Ovary (tissue), 9 donors: ENCODE measurements around the gene RALGPS2. TPM values are rescaled to one million over a fixed set of nuclear protein-coding genes. Genes with fewer than 3 reads are reported as not detected.

ENCODE experiments used
- DNase-seq, 5 donors: peaks; one replicate each; pipeline ENCODE4 v3.0.0-alpha.2; 2019 to 2020
- H3K27ac ChIP-seq, 2 donors: fragments of 200-600 bp; one replicate each; pipeline versions ENCODE4 v1.5.1 to v1.8.0; 2019 to 2022
- H3K27me3 ChIP-seq: fragments of 200-600 bp; one replicate; pipeline ENCODE4 v1.8.0; 2022
- H3K36me3 ChIP-seq: fragments of 200-600 bp; sonication (generic); one replicate; pipeline ENCODE4 v1.5.1; 2019
- H3K4me1 ChIP-seq: one replicate; pipeline ENCODE4 v1.8.1; 2013; ENCODE audit warnings: mild to moderate bottlenecking, moderate library complexity; ENCODE audit not compliant: insufficient read depth
- H3K4me3 ChIP-seq: fragments of 200-600 bp; sonication (generic); one replicate; pipeline ENCODE4 v1.5.1; 2017
- H3K9me3 ChIP-seq, 2 donors: fragments of 200-600 bp in 1 of 2; sonication (generic) in 1 of 2; one replicate each; pipeline versions ENCODE4 v1.5.1 to v1.8.1; 2013 to 2019; ENCODE audit warnings: mild to moderate bottlenecking in 1 of 2, moderate library complexity in 1 of 2
- CTCF ChIP-seq, 3 donors: fragments of 450-650 bp in 2 of 3; fragments of 200-600 bp in 1 of 3; IDR thresholded peaks; one replicate each; pipeline versions ENCODE4 v1.5.1 to v1.8.0; 2016 to 2022; ENCODE audit warnings: antibody characterized with exemption in 3 of 3, mild to moderate bottlenecking in 1 of 3
- EP300 ChIP-seq: sonication (generic); formaldehyde crosslinking; IDR thresholded peaks from one replicate; pipeline ENCODE4 v1.6.1; 2017; ENCODE audit warnings: antibody characterized with exemption
- POLR2A ChIP-seq: fragments of 450-650 bp; IDR thresholded peaks from one replicate; pipeline ENCODE4 v1.6.1; 2017; ENCODE audit warnings: antibody characterized with exemption, mild to moderate bottlenecking, moderate library complexity
- WGBS, 3 donors: extraction: QIAGEN DNeasy Blood & Tissue Kit in 1 of 3; methylation state at CpG; one replicate each; pipeline versions ENCODE4 v1.1.5 to v1.1.7; 2013 to 2017; 5-methylcytosine and 5-hydroxymethylcytosine counted together
- intact Hi-C, 4 donors: fragments of 100-400 bp; cut with DNase I; formaldehyde crosslinking; loops; one replicate each; pipeline versions ENCODE4 v1.11.0 to v1.15.1; 2022 to 2023
- polyA plus RNA-seq, 2 donors: library from polyadenylated mRNA; stranded (reverse); fragments of 200-250 nt in 1 of 2; fragments of 350-450 nt in 1 of 2; fragmentation: Illumina TruSeq in 1 of 2; extraction: RNeasy Lipid Tissue Mini Kit (QIAGEN cat#74804) in 1 of 2; gene quantifications; one replicate each; pipeline ENCODE4 v1.2.3, GENCODE V29; 2013 to 2014
- total RNA-seq, 7 donors: library from RNA; depleted of rRNA in 2 of 7; stranded (reverse); fragments of >200 nt in 2 of 7; fragmentation: NEBNext Ultra II Directional in 3 of 7; extraction: Animal tissue kit (Norgen Biotek cat#: 25700) in 3 of 7; gene quantifications; one replicate each; pipeline versions ENCODE4 v1.1.0 to v1.2.4, GENCODE V29; 2016 to 2023
- donor health status: DM: no; HTN: no; CAD: no; lungs with moderate emphysema.
- donor health status: DM: no; HTN: no; CAD: no.
- donor health status: Bipolar disorder and iron deficiency.
- donor health status: DM: yes; HTN: yes; CAD: no.
- donor health status: DM: no; HTN: no; CAD: no.
- donor health status: DM: yes; HTN: yes; CAD: no.

Gene RALGPS2
- total and polyA plus RNA-seq, 9 donors = 6.4 to 43.4 (median 25.0) TPM

GRCh38 chr1:178819123-178819522, 94.1 kb downstream of the RALGPS2 start:
- H3K36me3 ChIP-seq = no peaks in the 10 kb centered on the region
- WGBS, 3 donors = 95 to 99% (median 97%) methylated on average over 4 of the region's 4 CpGs
- H3K4me1 ChIP-seq = no peaks in the 10 kb centered on the region
- H3K27ac ChIP-seq = no peak overlapping the region
- H3K4me3 ChIP-seq = no peak overlapping the region
- intact Hi-C loops = loop anchor here in 1 of 4 donors (10.0 kb wide), 2 partner anchors 116 to 186 kb away; no protein-coding TSS in a partner anchor
- no peaks in the 10 kb centered on the region for H3K27me3 ChIP-seq
- no peak for DNase-seq
- TF ChIP-seq CTCF (IDR thresholded peaks at IDR 0.05) (no peak), EP300 (no peak), POLR2A (no peak)
- H3K9me3 ChIP-seq = no peaks in the 10 kb centered on the region

- Histone ChIP-seq H3K4me3 (no peak overlapping the region), H3K27me3 (no peaks in the 10 kb centered on the region), H3K4me1 (no peaks in the 10 kb centered on the region), H3K9me3 (no peaks in the 10 kb centered on the region), H3K36me3 (no peaks in the 10 kb centered on the region), H3K27ac (no peak overlapping the region)
- intact Hi-C loops = no loop called here
- no peak for DNase-seq
- 91 to 97% (median 96%) methylated on average over 1 of the region's 1 CpG for WGBS, 3 donors
- TF ChIP-seq CTCF (IDR thresholded peaks at IDR 0.05) (no peak), EP300 (no peak), POLR2A (no peak)
Measured at GRCh38 chr1:178821134-178821866, 96.3 kb downstream of the RALGPS2 start.

GRCh38 chr1:178825167-178825566, 100.1 kb downstream of the RALGPS2 start:
- DNase-seq = no peak
- Histone ChIP-seq H3K27ac (no peak overlapping the region), H3K4me1 (no peaks in the 10 kb centered on the region), H3K27me3 (no peaks in the 10 kb centered on the region), H3K4me3 (no peak overlapping the region), H3K9me3 (no peaks in the 10 kb centered on the region), H3K36me3 (no peaks in the 10 kb centered on the region)
- no peak for TF ChIP-seq EP300
- no peak for TF ChIP-seq POLR2A
- no peak for TF ChIP-seq CTCF (IDR thresholded peaks at IDR 0.05)
- intact Hi-C loops = loop anchor here in 1 of 4 donors (5.0 kb wide), 1 partner anchor 167 kb away; no protein-coding TSS in a partner anchor
- WGBS, 3 donors = 91 to 95% (median 95%) methylated on average over 2 of the region's 2 CpGs

GRCh38 chr1:178844436-178844835, 119.4 kb downstream of the RALGPS2 start:
- Histone ChIP-seq H3K4me3 (no peak overlapping the region), H3K36me3 (no peaks in the 10 kb centered on the region), H3K27ac (no peak overlapping the region), H3K4me1 (peaks cover 3% of the 10 kb centered on the region), H3K9me3 (no peaks in the 10 kb centered on the region), H3K27me3 (no peaks in the 10 kb centered on the region)
- DNase-seq = no peak
- intact Hi-C loops = no loop called here
- WGBS, 3 donors = 29 to 46% (median 45%) methylated on average over 3 of the region's 3 CpGs
- no peak for TF ChIP-seq CTCF (IDR thresholded peaks at IDR 0.05)
- TF ChIP-seq POLR2A = no peak
- no peak for TF ChIP-seq EP300
